Measurements from ENCODE around the gene ACOT13. TPM values are rescaled to one million over a fixed set of nuclear protein-coding genes. Genes with fewer than 3 reads are reported as not detected.
A peak's percentile ranks its signal among the peaks of the same experiment; 100 is the strongest.

Gene ACOT13
- total RNA-seq, 1 experiment from 2014 or later = 79.2 TPM

GRCh38 chr6:24663189-24663588 is 3.7 kb upstream of the ACOT13 start:
- H3K27me3 ChIP-seq (ENCODE audit: insufficient read depth, low read depth) = no peaks in the 10 kb centered on the region
- POLR2A ChIA-PET (ENCODE audit: unreplicated experiment) = interaction anchor here (0.6 kb wide), 1 partner anchor 394 kb away, joined by 3 read pairs; no protein-coding TSS in a partner anchor
- H3K4me2 ChIP-seq = peak overlapping the region; percentile 7; the same call in 1 of the 2 replicates

GRCh38 chr6:24664046-24664987 is 2.6 kb upstream of the ACOT13 start:
- DNase-seq = no peak
- Histone ChIP-seq H3K79me2 (ENCODE audit: low read depth) (peaks cover 80% of the 10 kb centered on the region), H2AFZ (no peak overlapping the region), H3K27me3 (ENCODE audit: insufficient read depth, low read depth) (no peaks in the 10 kb centered on the region), H3F3A (ENCODE audit: insufficient read depth, low read depth) (peaks cover 52% of the 10 kb centered on the region), H3K4me2 (peak overlapping the region; percentile 97), H3K4me3 (peak overlapping the region; percentile 98; the same call in 1 of the 2 replicates), H3K27ac (peak overlapping the region; percentile 97; the same call in 1 of the 2 replicates), H3K9me3 (ENCODE audit: insufficient read depth, low read depth) (no peaks in the 10 kb centered on the region), H4K20me1 (ENCODE audit: insufficient read depth) (no peaks in the 10 kb centered on the region), H3K9me2 (ENCODE audit: insufficient read depth) (no peaks in the 10 kb centered on the region), H3K4me1 (replicated peaks; ENCODE audit: insufficient read depth) (peaks cover 64% of the 10 kb centered on the region), H3K36me3 (ENCODE audit: low read depth) (peaks cover 43% of the 10 kb centered on the region)
- intact Hi-C loops (cut with micrococcal nuclease; ENCODE audit: unreplicated experiment) = no loop called here
- no TSS peak for BruUV-seq (replicated peaks)
- POLR2A ChIA-PET (ENCODE audit: unreplicated experiment) = interaction anchor here (0.5 kb wide), 1 partner anchor 349 kb away, joined by 11 read pairs; no protein-coding TSS in a partner anchor
- TF ChIP-seq, protein P1, sequence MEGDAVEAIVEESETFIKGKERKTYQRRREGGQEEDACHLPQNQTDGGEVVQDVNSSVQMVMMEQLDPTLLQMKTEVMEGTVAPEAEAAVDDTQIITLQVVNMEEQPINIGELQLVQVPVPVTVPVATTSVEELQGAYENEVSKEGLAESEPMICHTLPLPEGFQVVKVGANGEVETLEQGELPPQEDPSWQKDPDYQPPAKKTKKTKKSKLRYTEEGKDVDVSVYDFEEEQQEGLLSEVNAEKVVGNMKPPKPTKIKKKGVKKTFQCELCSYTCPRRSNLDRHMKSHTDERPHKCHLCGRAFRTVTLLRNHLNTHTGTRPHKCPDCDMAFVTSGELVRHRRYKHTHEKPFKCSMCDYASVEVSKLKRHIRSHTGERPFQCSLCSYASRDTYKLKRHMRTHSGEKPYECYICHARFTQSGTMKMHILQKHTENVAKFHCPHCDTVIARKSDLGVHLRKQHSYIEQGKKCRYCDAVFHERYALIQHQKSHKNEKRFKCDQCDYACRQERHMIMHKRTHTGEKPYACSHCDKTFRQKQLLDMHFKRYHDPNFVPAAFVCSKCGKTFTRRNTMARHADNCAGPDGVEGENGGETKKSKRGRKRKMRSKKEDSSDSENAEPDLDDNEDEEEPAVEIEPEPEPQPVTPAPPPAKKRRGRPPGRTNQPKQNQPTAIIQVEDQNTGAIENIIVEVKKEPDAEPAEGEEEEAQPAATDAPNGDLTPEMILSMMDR (conservative IDR thresholded peaks at IDR 0.05) = no peak
- no peak for TF ChIP-seq EZH2 (IDR thresholded peaks at IDR 0.05; ENCODE audit: low read depth)
- CTCF ChIA-PET = no interaction called here

More at GRCh38 chr6:24663189-24663588, 3.7 kb upstream of the ACOT13 start:
- Histone ChIP-seq H3K4me3 (no peak overlapping the region), H3K9me2 (ENCODE audit: insufficient read depth) (no peaks in the 10 kb centered on the region), H2AFZ (no peak overlapping the region), H3K9me3 (ENCODE audit: insufficient read depth, low read depth) (no peaks in the 10 kb centered on the region), H3K79me2 (ENCODE audit: low read depth) (peaks cover 73% of the 10 kb centered on the region), H3F3A (ENCODE audit: insufficient read depth, low read depth) (peaks cover 56% of the 10 kb centered on the region), H3K27ac (peak overlapping the region; percentile 13; the same call in 1 of the 2 replicates), H3K36me3 (ENCODE audit: low read depth) (peaks cover 46% of the 10 kb centered on the region), H3K4me1 (replicated peaks; ENCODE audit: insufficient read depth) (peaks cover 68% of the 10 kb centered on the region), H4K20me1 (ENCODE audit: insufficient read depth) (no peaks in the 10 kb centered on the region)
- DNase-seq = no peak
- no TSS peak for BruUV-seq (replicated peaks)
- TF ChIP-seq, protein P1 (conservative IDR thresholded peaks at IDR 0.05) = no peak
- TF ChIP-seq EZH2 (IDR thresholded peaks at IDR 0.05; ENCODE audit: low read depth) = no peak
- intact Hi-C loops (cut with micrococcal nuclease; ENCODE audit: unreplicated experiment) = no loop called here
- CTCF ChIA-PET = no interaction called here

GRCh38 chr6:24666097-24666640 is 708 bp upstream of the ACOT13 start:
- intact Hi-C loops (cut with micrococcal nuclease; ENCODE audit: unreplicated experiment) = loop anchor here (2.0 kb wide), 2 partner anchors 55 to 77 kb away; no protein-coding TSS in a partner anchor
- POLR2A ChIA-PET (ENCODE audit: unreplicated experiment) = interaction anchor here (0.6 to 1.0 kb wide), 3 partner anchors 21 to 152 kb away, joined by 4 read pairs; no protein-coding TSS in a partner anchor
- CTCF ChIA-PET = no interaction called here

More at GRCh38 chr6:24666097-24666640, 708 bp upstream of the ACOT13 start:
- Histone ChIP-seq H3K4me2 (peak overlapping the region; percentile 97), H4K20me1 (ENCODE audit: insufficient read depth) (no peaks in the 10 kb centered on the region), H3K79me2 (ENCODE audit: low read depth) (peaks cover 72% of the 10 kb centered on the region), H2AFZ (peak overlapping the region; percentile 92), H3K36me3 (ENCODE audit: low read depth) (peaks cover 42% of the 10 kb centered on the region), H3K9me3 (ENCODE audit: insufficient read depth, low read depth) (peaks cover 11% of the 10 kb centered on the region), H3K27ac (peak overlapping the region; percentile 97), H3K4me3 (peak overlapping the region; percentile 98), H3K4me1 (replicated peaks; ENCODE audit: insufficient read depth) (peaks cover 45% of the 10 kb centered on the region), H3K9me2 (ENCODE audit: insufficient read depth) (no peaks in the 10 kb centered on the region), H3K27me3 (ENCODE audit: insufficient read depth, low read depth) (no peaks in the 10 kb centered on the region), H3F3A (ENCODE audit: insufficient read depth, low read depth) (peaks cover 33% of the 10 kb centered on the region)
- DNase-seq = peak in 1 of 2 experiments; percentile 24
- BruUV-seq (replicated peaks) = TSS peak; percentile 61
- no peak for TF ChIP-seq EZH2 (IDR thresholded peaks at IDR 0.05; ENCODE audit: low read depth)
- TF ChIP-seq, protein P1 (conservative IDR thresholded peaks at IDR 0.05) = no peak
